ENCODE data around the gene GMEB1.
"Not testable (repeated sequence)": the region's sequence is repeated elsewhere in the genome, so short reads cannot be mapped to it uniquely, and the experiment has no call there.

GMEB1 gene

GRCh38 chr1:28648008-28648473 lies 20.5 kb upstream of the GMEB1 start:
- peak; percentile 84 for ATAC-seq
- peak; percentile 19; the same call in 1 of the 2 replicates for TF ChIP-seq SNAI2 (CRISPR knock-in tag; IDR thresholded peaks at IDR 0.05)
- no peak for TF ChIP-seq ZNF565 (CRISPR knock-in tag; conservative IDR thresholded peaks at IDR 0.05; ENCODE audit: low read depth)

DNA sequence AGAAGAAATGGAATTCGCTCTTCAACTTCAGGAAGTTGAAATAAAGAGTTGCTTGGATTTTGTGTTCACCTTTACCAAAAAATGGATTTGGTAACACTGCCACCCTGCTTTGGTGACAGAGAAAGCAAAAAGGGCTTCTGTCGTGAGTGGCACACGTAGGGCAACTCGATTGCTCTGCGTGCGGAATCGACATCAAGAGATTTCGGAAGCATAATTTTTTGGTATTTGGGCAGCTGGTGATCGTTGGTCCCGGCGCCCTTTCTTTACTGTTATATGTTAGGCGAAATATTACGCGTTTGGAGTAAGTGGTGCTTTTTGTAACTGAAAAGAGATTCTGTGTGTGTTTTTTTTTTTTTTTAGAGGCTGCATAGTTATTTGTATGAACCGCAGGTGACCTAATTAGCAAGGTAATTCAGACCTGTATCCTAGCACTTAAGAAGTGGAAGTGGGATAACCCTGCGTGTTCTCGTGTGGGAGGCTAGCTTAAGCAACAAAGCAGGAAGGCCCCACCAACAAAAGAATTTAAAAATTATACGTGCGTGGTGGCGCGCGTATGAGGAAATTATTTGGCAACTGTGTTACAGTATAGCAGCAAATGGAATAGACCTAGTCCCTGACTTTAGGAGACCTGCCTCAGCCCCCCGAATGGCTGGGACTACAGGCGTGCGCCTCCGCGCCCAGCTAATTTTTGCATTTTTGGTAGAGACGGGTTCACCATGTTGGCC lies 19.9 kb upstream of the GMEB1 start, which contains the start of gene RNU11:
RNU11 (plus strand) TSS at position 127 of the 725 bp plus-strand sequence.
- peak; percentile 85 for TF ChIP-seq ZNF70 (CRISPR knock-in tag; IDR thresholded peaks at IDR 0.05)
- peak; percentile 100 for TF ChIP-seq ZC3H10 (CRISPR knock-in tag; IDR thresholded peaks at IDR 0.05)
- peak; percentile 68 for TF ChIP-seq ISL1 (CRISPR knock-in tag; IDR thresholded peaks at IDR 0.05)
- TF ChIP-seq ZFP3 (CRISPR knock-in tag; IDR thresholded peaks at IDR 0.05), result peak; percentile 78
- peak; percentile 87 for TF ChIP-seq TCF4 (CRISPR knock-in tag; IDR thresholded peaks at IDR 0.05; ENCODE audit: borderline replicate concordance)
- TF ChIP-seq CSRNP3 (CRISPR knock-in tag; IDR thresholded peaks at IDR 0.05), result peak; percentile 100
- peak; percentile 100 for TF ChIP-seq ESRRG (CRISPR knock-in tag; IDR thresholded peaks at IDR 0.05)
- TF ChIP-seq, protein P1, sequence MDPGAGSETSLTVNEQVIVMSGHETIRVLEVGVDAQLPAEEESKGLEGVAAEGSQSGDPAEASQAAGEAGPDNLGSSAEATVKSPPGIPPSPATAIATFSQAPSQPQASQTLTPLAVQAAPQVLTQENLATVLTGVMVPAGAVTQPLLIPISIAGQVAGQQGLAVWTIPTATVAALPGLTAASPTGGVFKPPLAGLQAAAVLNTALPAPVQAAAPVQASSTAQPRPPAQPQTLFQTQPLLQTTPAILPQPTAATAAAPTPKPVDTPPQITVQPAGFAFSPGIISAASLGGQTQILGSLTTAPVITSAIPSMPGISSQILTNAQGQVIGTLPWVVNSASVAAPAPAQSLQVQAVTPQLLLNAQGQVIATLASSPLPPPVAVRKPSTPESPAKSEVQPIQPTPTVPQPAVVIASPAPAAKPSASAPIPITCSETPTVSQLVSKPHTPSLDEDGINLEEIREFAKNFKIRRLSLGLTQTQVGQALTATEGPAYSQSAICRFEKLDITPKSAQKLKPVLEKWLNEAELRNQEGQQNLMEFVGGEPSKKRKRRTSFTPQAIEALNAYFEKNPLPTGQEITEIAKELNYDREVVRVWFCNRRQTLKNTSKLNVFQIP (CRISPR knock-in tag; IDR thresholded peaks at IDR 0.05; ENCODE audit: borderline replicate concordance, low read depth), result no peak; the same call in none of the 2 replicates
- TF ChIP-seq SNAI2 (CRISPR knock-in tag; IDR thresholded peaks at IDR 0.05), result peak; percentile 96
- TF ChIP-seq, protein P2, sequence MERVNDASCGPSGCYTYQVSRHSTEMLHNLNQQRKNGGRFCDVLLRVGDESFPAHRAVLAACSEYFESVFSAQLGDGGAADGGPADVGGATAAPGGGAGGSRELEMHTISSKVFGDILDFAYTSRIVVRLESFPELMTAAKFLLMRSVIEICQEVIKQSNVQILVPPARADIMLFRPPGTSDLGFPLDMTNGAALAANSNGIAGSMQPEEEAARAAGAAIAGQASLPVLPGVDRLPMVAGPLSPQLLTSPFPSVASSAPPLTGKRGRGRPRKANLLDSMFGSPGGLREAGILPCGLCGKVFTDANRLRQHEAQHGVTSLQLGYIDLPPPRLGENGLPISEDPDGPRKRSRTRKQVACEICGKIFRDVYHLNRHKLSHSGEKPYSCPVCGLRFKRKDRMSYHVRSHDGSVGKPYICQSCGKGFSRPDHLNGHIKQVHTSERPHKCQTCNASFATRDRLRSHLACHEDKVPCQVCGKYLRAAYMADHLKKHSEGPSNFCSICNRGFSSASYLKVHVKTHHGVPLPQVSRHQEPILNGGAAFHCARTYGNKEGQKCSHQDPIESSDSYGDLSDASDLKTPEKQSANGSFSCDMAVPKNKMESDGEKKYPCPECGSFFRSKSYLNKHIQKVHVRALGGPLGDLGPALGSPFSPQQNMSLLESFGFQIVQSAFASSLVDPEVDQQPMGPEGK (CRISPR knock-in tag; IDR thresholded peaks at IDR 0.05; ENCODE audit: borderline replicate concordance), result peak; percentile 100
- TF ChIP-seq, protein P3, sequence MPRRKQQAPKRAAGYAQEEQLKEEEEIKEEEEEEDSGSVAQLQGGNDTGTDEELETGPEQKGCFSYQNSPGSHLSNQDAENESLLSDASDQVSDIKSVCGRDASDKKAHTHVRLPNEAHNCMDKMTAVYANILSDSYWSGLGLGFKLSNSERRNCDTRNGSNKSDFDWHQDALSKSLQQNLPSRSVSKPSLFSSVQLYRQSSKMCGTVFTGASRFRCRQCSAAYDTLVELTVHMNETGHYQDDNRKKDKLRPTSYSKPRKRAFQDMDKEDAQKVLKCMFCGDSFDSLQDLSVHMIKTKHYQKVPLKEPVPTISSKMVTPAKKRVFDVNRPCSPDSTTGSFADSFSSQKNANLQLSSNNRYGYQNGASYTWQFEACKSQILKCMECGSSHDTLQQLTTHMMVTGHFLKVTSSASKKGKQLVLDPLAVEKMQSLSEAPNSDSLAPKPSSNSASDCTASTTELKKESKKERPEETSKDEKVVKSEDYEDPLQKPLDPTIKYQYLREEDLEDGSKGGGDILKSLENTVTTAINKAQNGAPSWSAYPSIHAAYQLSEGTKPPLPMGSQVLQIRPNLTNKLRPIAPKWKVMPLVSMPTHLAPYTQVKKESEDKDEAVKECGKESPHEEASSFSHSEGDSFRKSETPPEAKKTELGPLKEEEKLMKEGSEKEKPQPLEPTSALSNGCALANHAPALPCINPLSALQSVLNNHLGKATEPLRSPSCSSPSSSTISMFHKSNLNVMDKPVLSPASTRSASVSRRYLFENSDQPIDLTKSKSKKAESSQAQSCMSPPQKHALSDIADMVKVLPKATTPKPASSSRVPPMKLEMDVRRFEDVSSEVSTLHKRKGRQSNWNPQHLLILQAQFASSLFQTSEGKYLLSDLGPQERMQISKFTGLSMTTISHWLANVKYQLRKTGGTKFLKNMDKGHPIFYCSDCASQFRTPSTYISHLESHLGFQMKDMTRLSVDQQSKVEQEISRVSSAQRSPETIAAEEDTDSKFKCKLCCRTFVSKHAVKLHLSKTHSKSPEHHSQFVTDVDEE (CRISPR knock-in tag; IDR thresholded peaks at IDR 0.05), result peak; percentile 91
- TF ChIP-seq ZNF565 (CRISPR knock-in tag; conservative IDR thresholded peaks at IDR 0.05; ENCODE audit: low read depth), result peak; percentile 95
- no peak for TF ChIP-seq BACH2 (CRISPR knock-in tag; IDR thresholded peaks at IDR 0.05; ENCODE audit: borderline replicate concordance)
- TF ChIP-seq ARNTL (CRISPR knock-in tag; IDR thresholded peaks at IDR 0.05; ENCODE audit: borderline replicate concordance, low read depth), result peak; percentile 97
- peak; percentile 99 for TF ChIP-seq RARB (CRISPR knock-in tag; IDR thresholded peaks at IDR 0.05)
- peak; percentile 99 for TF ChIP-seq TOX (CRISPR knock-in tag; IDR thresholded peaks at IDR 0.05; ENCODE audit: borderline replicate concordance)
- peak; percentile 90 for TF ChIP-seq ZFP30 (CRISPR knock-in tag; IDR thresholded peaks at IDR 0.05)
- TF ChIP-seq OSR1 (CRISPR knock-in tag; IDR thresholded peaks at IDR 0.05), result no peak
- TF ChIP-seq ZNF8 (CRISPR knock-in tag; IDR thresholded peaks at IDR 0.05), result peak; percentile 88
- TF ChIP-seq, protein P4, sequence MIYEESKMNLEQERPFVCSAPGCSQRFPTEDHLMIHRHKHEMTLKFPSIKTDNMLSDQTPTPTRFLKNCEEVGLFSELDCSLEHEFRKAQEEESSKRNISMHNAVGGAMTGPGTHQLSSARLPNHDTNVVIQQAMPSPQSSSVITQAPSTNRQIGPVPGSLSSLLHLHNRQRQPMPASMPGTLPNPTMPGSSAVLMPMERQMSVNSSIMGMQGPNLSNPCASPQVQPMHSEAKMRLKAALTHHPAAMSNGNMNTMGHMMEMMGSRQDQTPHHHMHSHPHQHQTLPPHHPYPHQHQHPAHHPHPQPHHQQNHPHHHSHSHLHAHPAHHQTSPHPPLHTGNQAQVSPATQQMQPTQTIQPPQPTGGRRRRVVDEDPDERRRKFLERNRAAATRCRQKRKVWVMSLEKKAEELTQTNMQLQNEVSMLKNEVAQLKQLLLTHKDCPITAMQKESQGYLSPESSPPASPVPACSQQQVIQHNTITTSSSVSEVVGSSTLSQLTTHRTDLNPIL (CRISPR knock-in tag; IDR thresholded peaks at IDR 0.05; ENCODE audit: low read depth), result peak; percentile 100
- TF ChIP-seq CSDC2 (CRISPR knock-in tag; IDR thresholded peaks at IDR 0.05), result peak; percentile 97
- peak; percentile 98 for TF ChIP-seq PPARA (CRISPR knock-in tag; IDR thresholded peaks at IDR 0.05; ENCODE audit: borderline replicate concordance)
- peak; percentile 100 for TF ChIP-seq GLIS3 (CRISPR knock-in tag; IDR thresholded peaks at IDR 0.05)
- peak; percentile 87 for ATAC-seq

DNA sequence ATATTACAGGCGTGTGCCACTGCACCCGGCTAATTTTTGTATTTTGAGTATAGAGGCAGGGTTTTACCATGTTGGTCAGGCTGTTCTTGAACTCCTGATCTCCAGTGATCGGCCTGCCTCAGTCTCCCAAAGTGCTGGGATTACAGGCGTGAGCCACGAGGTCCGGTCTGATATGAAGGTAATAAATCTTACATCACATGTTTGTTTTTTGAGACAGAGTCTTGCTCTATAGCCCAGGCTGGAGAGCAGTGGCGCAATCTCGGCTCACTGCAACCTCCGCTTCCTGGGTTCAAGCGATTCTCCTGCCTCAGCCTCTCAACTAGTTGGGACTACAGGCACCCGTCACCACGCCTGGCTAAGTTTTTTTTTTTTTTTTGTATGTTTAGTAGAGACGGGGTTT lies 15.5 kb upstream of the GMEB1 start:
- ATAC-seq, result not testable (repeated sequence)

GRCh38 chr1:28653870-28654269 lies 14.7 kb upstream of the GMEB1 start:
- ATAC-seq, result 0 out of 3 replicates have a peak, but pooled peaks have one; percentile 14

DNA sequence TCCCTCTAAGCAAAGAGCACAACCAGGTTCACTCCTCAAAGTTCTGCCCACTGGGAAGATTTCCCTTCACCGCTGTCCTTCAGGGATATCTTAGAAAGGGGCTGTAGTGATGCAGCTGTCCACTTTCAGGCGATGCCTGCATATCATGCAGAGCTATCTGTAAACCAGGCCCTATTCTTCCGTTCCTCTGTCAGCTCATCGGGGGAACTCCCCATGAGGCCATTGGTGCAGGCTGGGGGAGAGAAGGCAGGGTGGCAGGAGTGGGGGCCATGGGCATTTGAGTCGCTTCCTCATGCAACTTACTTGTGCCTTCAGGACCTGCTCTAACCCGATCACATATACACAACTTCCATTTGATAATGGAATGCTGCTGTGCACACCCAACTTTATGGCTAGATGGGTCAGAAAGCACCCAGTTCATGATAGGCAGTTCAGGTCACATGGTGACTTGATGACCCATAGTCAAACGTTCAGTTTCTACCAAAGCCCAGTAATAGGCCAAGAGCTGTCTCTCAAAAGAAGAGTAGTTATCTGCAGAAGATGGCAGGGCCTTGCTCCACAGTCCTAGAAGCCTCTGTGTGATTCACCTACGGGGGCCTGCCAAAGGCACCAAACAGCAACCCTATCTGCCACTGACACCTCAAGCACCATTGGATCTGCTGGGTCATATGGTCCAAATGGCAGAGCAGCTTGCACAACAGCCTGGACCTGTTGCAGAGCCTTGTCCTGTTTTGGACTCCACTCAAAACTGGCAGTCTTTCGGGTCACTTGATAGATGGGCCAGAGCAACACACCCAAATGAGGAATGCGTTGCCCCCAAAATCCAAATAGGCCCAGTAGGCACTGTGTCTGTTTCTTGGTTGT lies 12.9 kb upstream of the GMEB1 start:
- not testable (repeated sequence) for ATAC-seq
